ENCODE data around the gene OR52E6.

Gene OR52E6

GRCh38 chr11:5841797-5842196 is at the start of gene OR52E6:
TSS of gene OR52E6 (minus strand) at chr11:5841897. CDS start at chr11:5841897, 0 bp downstream.
- no peaks in the 10 kb centered on the region for H3K27me3 ChIP-seq (ENCODE audit: control insufficient read depth in 5 of 5, insufficient read depth in 4 of 5, low read length in 5 of 5)
- H3K36me3 ChIP-seq (ENCODE audit: control insufficient read depth in 5 of 5, insufficient read depth in 5 of 5, low read length in 5 of 5) = no peaks in the 10 kb centered on the region
- H3K27ac ChIP-seq (ENCODE audit: low read depth, low read length) = no peak within 1 kb of the TSS
- H3K9me3 ChIP-seq (ENCODE audit: control insufficient read depth in 5 of 5, low read length in 5 of 5) = no peaks in the 10 kb centered on the region
- no peak within 1 kb of the TSS for H3K9ac ChIP-seq (ENCODE audit: low read length in 5 of 5)
- H3K4me3 ChIP-seq (ENCODE audit: low read depth in 1 of 5, low read length in 5 of 5) = no peak within 1 kb of the TSS
- no peaks in the 10 kb centered on the region for H3K4me1 ChIP-seq (ENCODE audit: control insufficient read depth in 5 of 5, insufficient read depth in 5 of 5, low read length in 5 of 5)

- Histone ChIP-seq H3K27me3 (ENCODE audit: control insufficient read depth in 5 of 5, insufficient read depth in 4 of 5, low read length in 5 of 5) (peaks cover 0 to 3% (median 0%) of the 10 kb centered on the region in 5 donors), H3K9ac (ENCODE audit: low read length in 5 of 5) (no peak overlapping the region), H3K4me3 (ENCODE audit: low read depth in 1 of 5, low read length in 5 of 5) (no peak overlapping the region)
Observed at GRCh38 chr11:5891216-5891800, 49.6 kb upstream of the OR52E6 start.

GRCh38 chr11:5887661-5888060 is 46.0 kb upstream of the OR52E6 start:
- Histone ChIP-seq H3K9me3 (ENCODE audit: control insufficient read depth in 5 of 5, low read length in 5 of 5) (no peaks in the 10 kb centered on the region), H3K27me3 (ENCODE audit: control insufficient read depth in 5 of 5, insufficient read depth in 4 of 5, low read length in 5 of 5) (no peaks in the 10 kb centered on the region), H3K9ac (ENCODE audit: low read length in 5 of 5) (no peak overlapping the region), H3K4me1 (ENCODE audit: control insufficient read depth in 5 of 5, insufficient read depth in 5 of 5, low read length in 5 of 5) (no peaks in the 10 kb centered on the region), H3K4me3 (ENCODE audit: low read depth in 1 of 5, low read length in 5 of 5) (no peak overlapping the region), H3K36me3 (ENCODE audit: control insufficient read depth in 5 of 5, insufficient read depth in 5 of 5, low read length in 5 of 5) (no peaks in the 10 kb centered on the region), H3K27ac (ENCODE audit: low read depth, low read length) (no peak overlapping the region)

More at GRCh38 chr11:5891216-5891800, 49.6 kb upstream of the OR52E6 start:
- Histone ChIP-seq H3K36me3 (ENCODE audit: control insufficient read depth in 5 of 5, insufficient read depth in 5 of 5, low read length in 5 of 5) (no peaks in the 10 kb centered on the region), H3K27ac (ENCODE audit: low read depth, low read length) (no peak overlapping the region), H3K9me3 (ENCODE audit: control insufficient read depth in 5 of 5, low read length in 5 of 5) (no peaks in the 10 kb centered on the region), H3K4me1 (ENCODE audit: control insufficient read depth in 5 of 5, insufficient read depth in 5 of 5, low read length in 5 of 5) (no peaks in the 10 kb centered on the region)

GRCh38 chr11:5887172-5887571 is 45.5 kb upstream of the OR52E6 start:
- H3K9me3 ChIP-seq (ENCODE audit: control insufficient read depth in 5 of 5, low read length in 5 of 5) = no peaks in the 10 kb centered on the region
- no peaks in the 10 kb centered on the region for H3K36me3 ChIP-seq (ENCODE audit: control insufficient read depth in 5 of 5, insufficient read depth in 5 of 5, low read length in 5 of 5)

GRCh38 chr11:5881756-5882155 is 40.1 kb upstream of the OR52E6 start:
- no peak overlapping the region for H3K9ac ChIP-seq (ENCODE audit: low read length in 5 of 5)
- H3K27ac ChIP-seq (ENCODE audit: low read depth, low read length) = no peak overlapping the region
- H3K9me3 ChIP-seq (ENCODE audit: control insufficient read depth in 5 of 5, low read length in 5 of 5) = no peaks in the 10 kb centered on the region
- no peak overlapping the region for H3K4me3 ChIP-seq (ENCODE audit: low read depth in 1 of 5, low read length in 5 of 5)
- H3K4me1 ChIP-seq (ENCODE audit: control insufficient read depth in 5 of 5, insufficient read depth in 5 of 5, low read length in 5 of 5) = peaks cover 0 to 4% (median 0%) of the 10 kb centered on the region in 5 donors
- no peaks in the 10 kb centered on the region for H3K27me3 ChIP-seq (ENCODE audit: control insufficient read depth in 5 of 5, insufficient read depth in 4 of 5, low read length in 5 of 5)
- H3K36me3 ChIP-seq (ENCODE audit: control insufficient read depth in 5 of 5, insufficient read depth in 5 of 5, low read length in 5 of 5) = no peaks in the 10 kb centered on the region

More at GRCh38 chr11:5887172-5887571, 45.5 kb upstream of the OR52E6 start:
- H3K27me3 ChIP-seq (ENCODE audit: control insufficient read depth in 5 of 5, insufficient read depth in 4 of 5, low read length in 5 of 5) = no peaks in the 10 kb centered on the region
- no peak overlapping the region for H3K9ac ChIP-seq (ENCODE audit: low read length in 5 of 5)
- H3K4me1 ChIP-seq (ENCODE audit: control insufficient read depth in 5 of 5, insufficient read depth in 5 of 5, low read length in 5 of 5) = no peaks in the 10 kb centered on the region
- H3K27ac ChIP-seq (ENCODE audit: low read depth, low read length) = no peak overlapping the region
- H3K4me3 ChIP-seq (ENCODE audit: low read depth in 1 of 5, low read length in 5 of 5) = no peak overlapping the region

GRCh38 chr11:5880329-5880728 is 38.6 kb upstream of the OR52E6 start, which contains the start of gene OR52E4:
TSS of gene OR52E4 (plus strand) at chr11:5880629. CDS start at chr11:5884293, 3,664 bp downstream.
- no peak within 1 kb of the TSS for H3K4me3 ChIP-seq (ENCODE audit: low read depth in 1 of 5, low read length in 5 of 5)
- H3K36me3 ChIP-seq (ENCODE audit: control insufficient read depth in 5 of 5, insufficient read depth in 5 of 5, low read length in 5 of 5) = no peaks in the 10 kb centered on the region
- H3K9ac ChIP-seq (ENCODE audit: low read length in 5 of 5) = no peak within 1 kb of the TSS
- H3K9me3 ChIP-seq (ENCODE audit: control insufficient read depth in 5 of 5, low read length in 5 of 5) = no peaks in the 10 kb centered on the region
- H3K27me3 ChIP-seq (ENCODE audit: control insufficient read depth in 5 of 5, insufficient read depth in 4 of 5, low read length in 5 of 5) = no peaks in the 10 kb centered on the region
- H3K4me1 ChIP-seq (ENCODE audit: control insufficient read depth in 5 of 5, insufficient read depth in 5 of 5, low read length in 5 of 5) = peaks cover 0 to 4% (median 0%) of the 10 kb centered on the region in 5 donors
- H3K27ac ChIP-seq (ENCODE audit: low read depth, low read length) = no peak within 1 kb of the TSS

- Histone ChIP-seq H3K4me3 (ENCODE audit: low read depth in 1 of 5, low read length in 5 of 5) (no peak overlapping the region), H3K27ac (ENCODE audit: low read depth, low read length) (no peak overlapping the region), H3K36me3 (ENCODE audit: control insufficient read depth in 5 of 5, insufficient read depth in 5 of 5, low read length in 5 of 5) (no peaks in the 10 kb centered on the region), H3K4me1 (ENCODE audit: control insufficient read depth in 5 of 5, insufficient read depth in 5 of 5, low read length in 5 of 5) (peaks cover 0 to 4% (median 0%) of the 10 kb centered on the region in 5 donors), H3K9ac (ENCODE audit: low read length in 5 of 5) (no peak overlapping the region), H3K9me3 (ENCODE audit: control insufficient read depth in 5 of 5, low read length in 5 of 5) (no peaks in the 10 kb centered on the region), H3K27me3 (ENCODE audit: control insufficient read depth in 5 of 5, insufficient read depth in 4 of 5, low read length in 5 of 5) (no peaks in the 10 kb centered on the region)
Observed at GRCh38 chr11:5878564-5878963, 36.9 kb upstream of the OR52E6 start.

- no peaks in the 10 kb centered on the region for H3K27me3 ChIP-seq (ENCODE audit: control insufficient read depth in 5 of 5, insufficient read depth in 4 of 5, low read length in 5 of 5)
- no peak overlapping the region for H3K9ac ChIP-seq (ENCODE audit: low read length in 5 of 5)
- H3K27ac ChIP-seq (ENCODE audit: low read depth, low read length) = no peak overlapping the region
- H3K36me3 ChIP-seq (ENCODE audit: control insufficient read depth in 5 of 5, insufficient read depth in 5 of 5, low read length in 5 of 5) = no peaks in the 10 kb centered on the region
- H3K9me3 ChIP-seq (ENCODE audit: control insufficient read depth in 5 of 5, low read length in 5 of 5) = peaks cover 0 to 3% (median 0%) of the 10 kb centered on the region in 5 donors
- H3K4me3 ChIP-seq (ENCODE audit: low read depth in 1 of 5, low read length in 5 of 5) = no peak overlapping the region
- H3K4me1 ChIP-seq (ENCODE audit: control insufficient read depth in 5 of 5, insufficient read depth in 5 of 5, low read length in 5 of 5) = no peaks in the 10 kb centered on the region
Observed at GRCh38 chr11:5865826-5866225, 24.1 kb upstream of the OR52E6 start.

- H3K4me1 ChIP-seq (ENCODE audit: control insufficient read depth in 5 of 5, insufficient read depth in 5 of 5, low read length in 5 of 5) = no peaks in the 10 kb centered on the region
- H3K4me3 ChIP-seq (ENCODE audit: low read depth in 1 of 5, low read length in 5 of 5) = no peak within 1 kb of the TSS
- H3K9me3 ChIP-seq (ENCODE audit: control insufficient read depth in 5 of 5, low read length in 5 of 5) = no peaks in the 10 kb centered on the region
- no peaks in the 10 kb centered on the region for H3K27me3 ChIP-seq (ENCODE audit: control insufficient read depth in 5 of 5, insufficient read depth in 4 of 5, low read length in 5 of 5)
- no peak within 1 kb of the TSS for H3K9ac ChIP-seq (ENCODE audit: low read length in 5 of 5)
- H3K36me3 ChIP-seq (ENCODE audit: control insufficient read depth in 5 of 5, insufficient read depth in 5 of 5, low read length in 5 of 5) = no peaks in the 10 kb centered on the region
- H3K27ac ChIP-seq (ENCODE audit: low read depth, low read length) = no peak within 1 kb of the TSS
Observed at GRCh38 chr11:5857590-5857989, 15.9 kb upstream of the OR52E6 start, which contains the start of gene OR52E8. TSS of gene OR52E8 (minus strand) at chr11:5857690. CDS start at chr11:5857690, 0 bp downstream.

- Histone ChIP-seq H3K27me3 (ENCODE audit: control insufficient read depth in 5 of 5, insufficient read depth in 4 of 5, low read length in 5 of 5) (no peaks in the 10 kb centered on the region), H3K36me3 (ENCODE audit: control insufficient read depth in 5 of 5, insufficient read depth in 5 of 5, low read length in 5 of 5) (no peaks in the 10 kb centered on the region), H3K9ac (ENCODE audit: low read length in 5 of 5) (no peak overlapping the region), H3K4me3 (ENCODE audit: low read depth in 1 of 5, low read length in 5 of 5) (no peak overlapping the region), H3K27ac (ENCODE audit: low read depth, low read length) (no peak overlapping the region), H3K9me3 (ENCODE audit: control insufficient read depth in 5 of 5, low read length in 5 of 5) (no peaks in the 10 kb centered on the region), H3K4me1 (ENCODE audit: control insufficient read depth in 5 of 5, insufficient read depth in 5 of 5, low read length in 5 of 5) (no peaks in the 10 kb centered on the region)
Observed at GRCh38 chr11:5851002-5851401, 9.3 kb upstream of the OR52E6 start.
